Chondrocyte (in vitro differentiated cells): ENCODE results near the gene IL4I1. TPM values are rescaled to one million over a fixed set of nuclear protein-coding genes. Genes with fewer than 3 reads are reported as not detected.

Source experiments
- DNase-seq: peaks from one replicate; pipeline ENCODE4 v3.0.0; 2021; ENCODE audit warnings: mixed read lengths, low spot score
- H3K27ac Mint-ChIP-seq: one replicate; pipeline ENCODE4 v1.8.0; 2021; ENCODE audit warnings: mild to moderate bottlenecking, moderate library complexity, mixed read lengths; ENCODE audit not compliant: unreplicated experiment
- H3K27me3 Mint-ChIP-seq: 2 replicates; pipeline ENCODE4 v1.8.0; 2021; ENCODE audit warnings: low read depth, mixed read lengths
- H3K36me3 Mint-ChIP-seq: 2 replicates; pipeline ENCODE4 v1.8.0; 2021; ENCODE audit warnings: low read depth, mixed read lengths
- H3K4me1 Mint-ChIP-seq: 2 replicates; pipeline ENCODE4 v1.8.0; 2021; ENCODE audit warnings: low read depth, mild to moderate bottlenecking, mixed read lengths
- H3K4me3 Mint-ChIP-seq: one replicate; pipeline ENCODE4 v1.8.0; 2021; ENCODE audit warnings: mild to moderate bottlenecking, moderate library complexity, mixed read lengths; ENCODE audit not compliant: unreplicated experiment
- H3K9me3 Mint-ChIP-seq: 2 replicates; pipeline ENCODE4 v1.8.0; 2021; ENCODE audit warnings: low read depth, mixed read lengths
- CTCF ChIP-seq: fragments of 200-600 bp; sonication (generic); IDR thresholded peaks from 2 replicates; pipeline ENCODE4 v1.5.0; 2021; ENCODE audit warnings: antibody characterized with exemption, mild to moderate bottlenecking, moderate library complexity
- total RNA-seq: library from RNA; stranded (reverse); gene quantifications from 3 replicates; pipeline ENCODE4 v1.2.1, GENCODE V29; 2021

The IL4I1 gene
- total RNA-seq, 1 donor from 2014 or later = 0.17 TPM

GRCh38 chr19:49923055-49924003, 26.6 kb upstream of the IL4I1 start:
- Mint-ChIP-seq H3K4me1 (peaks cover 30% of the 10 kb centered on the region), H3K27me3 (no peaks in the 10 kb centered on the region), H3K9me3 (no peaks in the 10 kb centered on the region), H3K27ac (no peak overlapping the region), H3K4me3 (no peak overlapping the region), H3K36me3 (peaks cover 12% of the 10 kb centered on the region)
- no peak for TF ChIP-seq CTCF
- DNase-seq = no peak

- H3K27me3 Mint-ChIP-seq = no peaks in the 10 kb centered on the region
- no peak for DNase-seq
- TF ChIP-seq CTCF = no peak
- H3K4me1 Mint-ChIP-seq = peaks cover 19% of the 10 kb centered on the region
- no peak overlapping the region for H3K4me3 Mint-ChIP-seq
- H3K36me3 Mint-ChIP-seq = peaks cover 12% of the 10 kb centered on the region
- no peaks in the 10 kb centered on the region for H3K9me3 Mint-ChIP-seq
- peak overlapping the region; percentile 27 for H3K27ac Mint-ChIP-seq
Measured at GRCh38 chr19:49921871-49922795, 25.4 kb upstream of the IL4I1 start.

GRCh38 chr19:49920624-49921363, 24.1 kb upstream of the IL4I1 start:
- DNase-seq = no peak
- Mint-ChIP-seq H3K4me1 (peaks cover 15% of the 10 kb centered on the region), H3K9me3 (no peaks in the 10 kb centered on the region), H3K27me3 (no peaks in the 10 kb centered on the region), H3K4me3 (no peak overlapping the region), H3K36me3 (peaks cover 12% of the 10 kb centered on the region), H3K27ac (no peak overlapping the region)
- TF ChIP-seq CTCF = no peak

GRCh38 chr19:49918089-49918488, 21.4 kb upstream of the IL4I1 start:
- no peak overlapping the region for H3K4me3 Mint-ChIP-seq

More at GRCh38 chr19:49918089-49918488, 21.4 kb upstream of the IL4I1 start:
- H3K9me3 Mint-ChIP-seq = peaks cover 4% of the 10 kb centered on the region
- DNase-seq = no peak
- no peaks in the 10 kb centered on the region for H3K27me3 Mint-ChIP-seq
- no peak for TF ChIP-seq CTCF
- H3K36me3 Mint-ChIP-seq = peaks cover 14% of the 10 kb centered on the region
- H3K4me1 Mint-ChIP-seq = peaks cover 4% of the 10 kb centered on the region
- H3K27ac Mint-ChIP-seq = peak overlapping the region; percentile 41
